H1 (cell line): Measurements from ENCODE around the gene SMC3. TPM values are rescaled to one million over a fixed set of nuclear protein-coding genes. Genes with fewer than 3 reads are reported as not detected.

Experiments
- CHD7 ChIP-seq: fragments of 300-600 bp; sonication (generic); IDR thresholded peaks from 2 replicates; pipeline ENCODE4 v1.7.1; 2012; ENCODE audit warnings: low read length, moderate library complexity, mild to moderate bottlenecking, inconsistent platforms; ENCODE audit not compliant: insufficient replicate concordance
- polyA plus RNA-seq, 7 experiments: library from polyadenylated mRNA; depleted of rRNA in 3 of 7; stranded (reverse) in 5 of 7; unstranded in 2 of 7; fragments of >200 nt in 5 of 7; fragments of 200-250 nt in 2 of 7; gene quantifications; 1 replicate in 5 of 7; 2 replicates in 1 of 7; 4 replicates in 1 of 7; pipeline versions ENCODE4 v1.2.1 to v1.2.3, GENCODE V29; 2011 to 2013; ENCODE audit warnings: missing spikeins in 2 of 7, mixed read lengths in 2 of 7
- total RNA-seq: library from RNA; stranded (reverse); fragmentation: NEBNext Ultra II Directional; extraction: Animal tissue kit (Norgen Biotek cat#: 25700); gene quantifications from 2 replicates; pipeline ENCODE4 v1.2.1, GENCODE V29; 2021

The SMC3 gene
- total and polyA plus RNA-seq, 2 of the 8 experiments (the other 6 are each of a cell fraction or from before 2014, with no cell fraction given) = 12.7 to 93.4 TPM

GRCh38 chr10:110591760-110592159, 24.3 kb downstream of the SMC3 start (continued):
- no peak for TF ChIP-seq CHD7
